CMK (cell line): ENCODE measurements around the gene CACNA1B.
"Not testable (repeated sequence)": the region's sequence is repeated elsewhere in the genome, so short reads cannot be mapped to it uniquely, and the experiment has no call there.

Source experiments
- DNase-seq: peaks from one replicate; pipeline ENCODE4 v3.0.0-alpha.2; 2010; ENCODE audit warnings: low read depth

CACNA1B gene

GRCh38 chr9:138117101-138117750, 239.6 kb downstream of the CACNA1B start:
- no peak for DNase-seq

GRCh38 chr9:138117836-138118235, 240.3 kb downstream of the CACNA1B start:
- DNase-seq = no peak

- no peak for DNase-seq
Measured at GRCh38 chr9:138118601-138119071, 241.1 kb downstream of the CACNA1B start.

GRCh38 chr9:138119202-138120027, 241.8 kb downstream of the CACNA1B start:
- no peak for DNase-seq

GRCh38 chr9:138120072-138120471, 242.5 kb downstream of the CACNA1B start:
- no peak for DNase-seq

GRCh38 chr9:138120511-138121437, 243.2 kb downstream of the CACNA1B start:
- no peak for DNase-seq

- DNase-seq = no peak
Measured at GRCh38 chr9:138121438-138122050, 244.0 kb downstream of the CACNA1B start.

GRCh38 chr9:138122201-138122600, 244.6 kb downstream of the CACNA1B start:
- no peak for DNase-seq

GRCh38 chr9:138122676-138123075, 245.1 kb downstream of the CACNA1B start:
- DNase-seq = no peak

GRCh38 chr9:138123086-138123485, 245.5 kb downstream of the CACNA1B start:
- no peak for DNase-seq

GRCh38 chr9:138126090-138126857, 248.7 kb downstream of the CACNA1B start:
- peak; percentile 25 for DNase-seq

- DNase-seq = not testable (repeated sequence)
Measured at GRCh38 chr9:138126858-138127584, 249.4 kb downstream of the CACNA1B start.

- not testable (repeated sequence) for DNase-seq
Measured at GRCh38 chr9:138128027-138128426, 250.4 kb downstream of the CACNA1B start.

- not testable (repeated sequence) for DNase-seq
Measured at GRCh38 chr9:138129318-138129717, 251.7 kb downstream of the CACNA1B start.

- DNase-seq = not testable (repeated sequence)
Measured at GRCh38 chr9:138132946-138133705, 255.5 kb downstream of the CACNA1B start.

GRCh38 chr9:138134581-138134980, 257.0 kb downstream of the CACNA1B start:
- not testable (repeated sequence) for DNase-seq

- DNase-seq = not testable (repeated sequence)
Measured at GRCh38 chr9:138139096-138139495, 261.5 kb downstream of the CACNA1B start.

- not testable (repeated sequence) for DNase-seq
Measured at GRCh38 chr9:138140980-138141379, 263.4 kb downstream of the CACNA1B start.

GRCh38 chr9:138142528-138143244, 265.1 kb downstream of the CACNA1B start:
- not testable (repeated sequence) for DNase-seq
